Inflammatory macrophage (primary cell): ENCODE data around the gene SUPT4H1.

Experiments
- DNase-seq, 2 donors: peaks; one replicate each; pipeline ENCODE4 v3.0.0-alpha.2; 2020 to 2022

SUPT4H1 gene

GRCh38 chr17:58316260-58316960, 35.6 kb downstream of the SUPT4H1 start:
- DNase-seq = peak in 1 of 2 donors; percentile 0

- DNase-seq = no peak
These were observed 36.3 kb downstream of the SUPT4H1 start for GRCh38 chr17:58315750-58316149.

- DNase-seq = no peak
These were observed 36.7 kb downstream of the SUPT4H1 start for GRCh38 chr17:58315281-58315711.

- DNase-seq = no peak
These were observed 37.3 kb downstream of the SUPT4H1 start for GRCh38 chr17:58314706-58315015.

- DNase-seq = no peak
These were observed 37.9 kb downstream of the SUPT4H1 start for GRCh38 chr17:58313815-58314705.

- DNase-seq = no peak
These were observed 39.2 kb downstream of the SUPT4H1 start for GRCh38 chr17:58312829-58313228.

- no peak for DNase-seq
These were observed 39.9 kb downstream of the SUPT4H1 start for GRCh38 chr17:58312021-58312630.

- no peak for DNase-seq
These were observed 40.5 kb downstream of the SUPT4H1 start for GRCh38 chr17:58311429-58311894.

- DNase-seq = no peak
These were observed 41.2 kb downstream of the SUPT4H1 start for GRCh38 chr17:58310511-58311428.

- no peak for DNase-seq
These were observed 42.1 kb downstream of the SUPT4H1 start for GRCh38 chr17:58309918-58310259.

GRCh38 chr17:58308985-58309917, 42.8 kb downstream of the SUPT4H1 start:
- DNase-seq = peak; percentile 37 to 63

GRCh38 chr17:58308173-58308984, 43.6 kb downstream of the SUPT4H1 start:
- peak; percentile 69 to 81 for DNase-seq

- DNase-seq = no peak
These were observed 44.4 kb downstream of the SUPT4H1 start for GRCh38 chr17:58307468-58308172.

- no peak for DNase-seq
These were observed 45.7 kb downstream of the SUPT4H1 start for GRCh38 chr17:58306131-58306951.

GRCh38 chr17:58305626-58306025, 46.4 kb downstream of the SUPT4H1 start:
- DNase-seq = no peak

GRCh38 chr17:58304750-58305486, 47.1 kb downstream of the SUPT4H1 start:
- DNase-seq = no peak

GRCh38 chr17:58303971-58304749, 47.8 kb downstream of the SUPT4H1 start:
- peak; percentile 56 to 60 for DNase-seq
